Effector memory CD4-positive, alpha-beta T cell (primary cell): ENCODE results near the gene GPR183.

ENCODE experiments used
- DNase-seq, 3 donors: peaks; one replicate each; pipeline ENCODE4 v3.0.0-alpha.2; 2020
- H3K27ac ChIP-seq: 2 replicates; pipeline ENCODE4 v1.7.0; 2013; ENCODE audit warnings: mild to moderate bottlenecking, low read length, moderate library complexity; ENCODE audit not compliant: insufficient read depth, poor library complexity, severe bottlenecking
- H3K27me3 ChIP-seq: replicated peaks from 2 replicates; pipeline ENCODE4 v1.7.0; 2013; ENCODE audit warnings: mild to moderate bottlenecking, low read length; ENCODE audit not compliant: insufficient read depth, control insufficient read depth, poor library complexity, severe bottlenecking
- H3K36me3 ChIP-seq: 2 replicates; pipeline ENCODE4 v1.7.0; 2013; ENCODE audit warnings: mild to moderate bottlenecking, low read length, moderate library complexity; ENCODE audit not compliant: control insufficient read depth, insufficient read depth
- H3K4me1 ChIP-seq: 2 replicates; pipeline ENCODE4 v1.7.0; 2013; ENCODE audit warnings: low read length, mild to moderate bottlenecking; ENCODE audit not compliant: control insufficient read depth, insufficient read depth, poor library complexity, severe bottlenecking
- H3K4me3 ChIP-seq: 2 replicates; pipeline ENCODE4 v1.7.0; 2013; ENCODE audit warnings: low read length, low read depth, mild to moderate bottlenecking; ENCODE audit not compliant: insufficient read depth, poor library complexity, severe bottlenecking
- H3K9me3 ChIP-seq: 2 replicates; pipeline ENCODE4 v1.7.0; 2013; ENCODE audit warnings: mild to moderate bottlenecking, low read length, moderate library complexity; ENCODE audit not compliant: control insufficient read depth

GPR183 gene

GRCh38 chr13:99288089-99288488 lies 19.1 kb downstream of the GPR183 start:
- Histone ChIP-seq H3K36me3 (peaks cover 4% of the 10 kb centered on the region), H3K4me3 (no peak overlapping the region), H3K9me3 (no peaks in the 10 kb centered on the region)

GRCh38 chr13:99287551-99287950 lies 19.6 kb downstream of the GPR183 start:
- Histone ChIP-seq H3K27me3 (no peaks in the 10 kb centered on the region), H3K4me3 (no peak overlapping the region), H3K27ac (peak overlapping the region; percentile 42), H3K4me1 (peaks cover 60% of the 10 kb centered on the region), H3K9me3 (no peaks in the 10 kb centered on the region), H3K36me3 (no peaks in the 10 kb centered on the region)
- DNase-seq: no peak

More at GRCh38 chr13:99288089-99288488, 19.1 kb downstream of the GPR183 start:
- no peak for DNase-seq
- Histone ChIP-seq H3K27me3 (no peaks in the 10 kb centered on the region), H3K4me1 (peaks cover 59% of the 10 kb centered on the region), H3K27ac (peak overlapping the region; percentile 42)

GRCh38 chr13:99285432-99286182 lies 21.6 kb downstream of the GPR183 start:
- H3K27ac ChIP-seq: peak overlapping the region; percentile 35
- H3K9me3 ChIP-seq: no peaks in the 10 kb centered on the region
- H3K36me3 ChIP-seq: no peaks in the 10 kb centered on the region
- DNase-seq: no peak
- peaks cover 76% of the 10 kb centered on the region for H3K4me1 ChIP-seq
- H3K27me3 ChIP-seq: no peaks in the 10 kb centered on the region
- no peak overlapping the region for H3K4me3 ChIP-seq

- Histone ChIP-seq H3K4me1 (peaks cover 76% of the 10 kb centered on the region), H3K27ac (peak overlapping the region; percentile 87), H3K27me3 (no peaks in the 10 kb centered on the region), H3K36me3 (no peaks in the 10 kb centered on the region), H3K9me3 (no peaks in the 10 kb centered on the region), H3K4me3 (peak overlapping the region; percentile 14)
- no peak for DNase-seq
Observed at GRCh38 chr13:99282264-99283231, 24.7 kb downstream of the GPR183 start.

- no peak overlapping the region for H3K4me3 ChIP-seq
- H3K9me3 ChIP-seq: no peaks in the 10 kb centered on the region
- H3K27ac ChIP-seq: peak overlapping the region; percentile 87
- no peaks in the 10 kb centered on the region for H3K27me3 ChIP-seq
- H3K36me3 ChIP-seq: no peaks in the 10 kb centered on the region
- peaks cover 73% of the 10 kb centered on the region for H3K4me1 ChIP-seq
- DNase-seq: peak; percentile 51 to 55 (median 53)
Observed at GRCh38 chr13:99281811-99282263, 25.4 kb downstream of the GPR183 start.

GRCh38 chr13:99280166-99280565 lies 27.0 kb downstream of the GPR183 start:
- Histone ChIP-seq H3K36me3 (no peaks in the 10 kb centered on the region), H3K27ac (peak overlapping the region; percentile 33), H3K27me3 (no peaks in the 10 kb centered on the region), H3K4me1 (peaks cover 70% of the 10 kb centered on the region), H3K9me3 (no peaks in the 10 kb centered on the region), H3K4me3 (no peak overlapping the region)
- no peak for DNase-seq

- peaks cover 65% of the 10 kb centered on the region for H3K4me1 ChIP-seq
- no peaks in the 10 kb centered on the region for H3K36me3 ChIP-seq
- no peaks in the 10 kb centered on the region for H3K9me3 ChIP-seq
- H3K4me3 ChIP-seq: no peak overlapping the region
- DNase-seq: no peak
- H3K27me3 ChIP-seq: no peaks in the 10 kb centered on the region
- H3K27ac ChIP-seq: peak overlapping the region; percentile 33
Observed at GRCh38 chr13:99279637-99280036, 27.6 kb downstream of the GPR183 start.

- no peak for DNase-seq
- Histone ChIP-seq H3K36me3 (no peaks in the 10 kb centered on the region), H3K27ac (no peak overlapping the region), H3K27me3 (no peaks in the 10 kb centered on the region), H3K9me3 (no peaks in the 10 kb centered on the region), H3K4me1 (peaks cover 60% of the 10 kb centered on the region), H3K4me3 (no peak overlapping the region)
Observed at GRCh38 chr13:99278843-99279242, 28.4 kb downstream of the GPR183 start.

GRCh38 chr13:99278200-99278599 lies 29.0 kb downstream of the GPR183 start:
- Histone ChIP-seq H3K27ac (no peak overlapping the region), H3K4me1 (peaks cover 62% of the 10 kb centered on the region), H3K27me3 (no peaks in the 10 kb centered on the region), H3K36me3 (no peaks in the 10 kb centered on the region), H3K9me3 (no peaks in the 10 kb centered on the region), H3K4me3 (no peak overlapping the region)
- no peak for DNase-seq

- peaks cover 58% of the 10 kb centered on the region for H3K4me1 ChIP-seq
- no peaks in the 10 kb centered on the region for H3K36me3 ChIP-seq
- H3K9me3 ChIP-seq: no peaks in the 10 kb centered on the region
- no peak for DNase-seq
- no peak overlapping the region for H3K27ac ChIP-seq
- no peaks in the 10 kb centered on the region for H3K27me3 ChIP-seq
- no peak overlapping the region for H3K4me3 ChIP-seq
Observed at GRCh38 chr13:99277629-99278028, 29.6 kb downstream of the GPR183 start.
